Peyer's patch (tissue), 4 donors: ENCODE measurements around the gene ARHGAP24.

Experiments used
- POLR2A ChIP-seq, 2 donors: fragments of 450-650 bp; IDR thresholded peaks; one replicate each; pipeline ENCODE4 v1.5.1; 2017; ENCODE audit warnings: antibody characterized with exemption in 2 of 2, mild to moderate bottlenecking in 2 of 2, moderate library complexity in 2 of 2
- TF ChIP-seq, protein P1 (sequence below), 6 experiments: fragments of 450-650 bp in 4 of 6; fragments of 200-600 bp in 2 of 6; sonication (generic) in 1 of 6; IDR thresholded peaks; one replicate each; pipeline ENCODE4 v1.5.1; 2017 to 2019; ENCODE audit warnings: antibody characterized with exemption in 6 of 6, mild to moderate bottlenecking in 3 of 6, moderate library complexity in 1 of 6

DNA sequence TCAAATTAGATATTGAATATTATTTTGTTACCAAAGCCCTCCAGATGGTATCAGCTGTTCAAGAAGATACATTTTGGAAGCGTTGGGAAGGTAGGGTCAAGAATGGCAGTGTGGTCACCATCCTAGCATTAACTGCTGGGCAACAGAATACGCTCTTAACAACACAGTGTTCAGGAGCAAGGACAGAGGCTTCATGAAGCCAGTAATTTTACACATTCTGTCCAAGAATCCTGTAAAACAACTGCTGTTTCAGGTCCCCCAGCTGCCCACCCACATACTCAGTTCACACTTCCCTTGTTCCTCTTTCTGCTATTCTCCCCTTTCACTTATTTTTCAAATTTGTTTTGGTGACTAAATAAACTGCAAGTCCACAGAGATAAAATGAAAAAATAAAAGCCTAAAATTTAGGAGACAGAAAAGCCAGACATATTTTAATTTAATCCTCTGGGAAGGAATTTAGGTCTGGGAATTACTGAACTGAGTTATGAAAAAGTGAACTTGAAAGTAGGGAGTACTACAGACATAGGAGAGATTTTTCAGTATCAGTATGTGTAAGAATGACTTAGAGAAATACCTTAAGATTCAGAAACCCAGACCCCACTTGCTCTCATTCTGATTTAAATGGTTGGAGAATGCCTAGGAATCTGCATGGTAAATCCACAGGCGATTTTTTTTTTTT, 478.2 kb downstream of the ARHGAP24 start:
- no peak for TF ChIP-seq POLR2A (IDR thresholded peaks at IDR 0.05)
- TF ChIP-seq, protein P1, sequence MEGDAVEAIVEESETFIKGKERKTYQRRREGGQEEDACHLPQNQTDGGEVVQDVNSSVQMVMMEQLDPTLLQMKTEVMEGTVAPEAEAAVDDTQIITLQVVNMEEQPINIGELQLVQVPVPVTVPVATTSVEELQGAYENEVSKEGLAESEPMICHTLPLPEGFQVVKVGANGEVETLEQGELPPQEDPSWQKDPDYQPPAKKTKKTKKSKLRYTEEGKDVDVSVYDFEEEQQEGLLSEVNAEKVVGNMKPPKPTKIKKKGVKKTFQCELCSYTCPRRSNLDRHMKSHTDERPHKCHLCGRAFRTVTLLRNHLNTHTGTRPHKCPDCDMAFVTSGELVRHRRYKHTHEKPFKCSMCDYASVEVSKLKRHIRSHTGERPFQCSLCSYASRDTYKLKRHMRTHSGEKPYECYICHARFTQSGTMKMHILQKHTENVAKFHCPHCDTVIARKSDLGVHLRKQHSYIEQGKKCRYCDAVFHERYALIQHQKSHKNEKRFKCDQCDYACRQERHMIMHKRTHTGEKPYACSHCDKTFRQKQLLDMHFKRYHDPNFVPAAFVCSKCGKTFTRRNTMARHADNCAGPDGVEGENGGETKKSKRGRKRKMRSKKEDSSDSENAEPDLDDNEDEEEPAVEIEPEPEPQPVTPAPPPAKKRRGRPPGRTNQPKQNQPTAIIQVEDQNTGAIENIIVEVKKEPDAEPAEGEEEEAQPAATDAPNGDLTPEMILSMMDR (IDR thresholded peaks at IDR 0.05), result no peak
